Type B pancreatic cell (in vitro differentiated cells): ENCODE measurements around the gene ZCRB1. TPM values are rescaled to one million over a fixed set of nuclear protein-coding genes. Genes with fewer than 3 reads are reported as not detected.

Source experiments
- DNase-seq: peaks from one replicate; pipeline ENCODE4 v3.0.0; 2021; ENCODE audit warnings: mixed read lengths; ENCODE audit not compliant: unreplicated experiment; ENCODE audit errors: extremely low spot score
- H3K27ac Mint-ChIP-seq: 2 replicates; pipeline ENCODE4 v1.8.0; 2021; ENCODE audit warnings: mild to moderate bottlenecking, mixed read lengths
- H3K27me3 Mint-ChIP-seq: 2 replicates; pipeline ENCODE4 v1.8.0; 2021; ENCODE audit warnings: mixed read lengths
- H3K36me3 Mint-ChIP-seq: 2 replicates; pipeline ENCODE4 v1.8.0; 2021; ENCODE audit warnings: mixed read lengths
- H3K4me1 Mint-ChIP-seq: one replicate; pipeline ENCODE4 v1.8.0; 2021; ENCODE audit warnings: mixed read lengths; ENCODE audit not compliant: unreplicated experiment
- H3K4me3 Mint-ChIP-seq: 2 replicates; pipeline ENCODE4 v1.8.0; 2021; ENCODE audit warnings: mild to moderate bottlenecking, mixed read lengths
- H3K9me3 Mint-ChIP-seq: 2 replicates; pipeline ENCODE4 v1.8.0; 2021; ENCODE audit warnings: mixed read lengths
- CTCF ChIP-seq: fragments of 200-600 bp; sonication (generic); conservative IDR thresholded peaks from 2 replicates; pipeline ENCODE4 v1.5.0; 2021; ENCODE audit warnings: antibody characterized with exemption, mild to moderate bottlenecking
- total RNA-seq: library from RNA; stranded (reverse); gene quantifications from 2 replicates; pipeline ENCODE4 v1.2.1, GENCODE V29; 2021; ENCODE audit warnings: low replicate concordance

ZCRB1 gene
- total RNA-seq, 1 donor from 2014 or later = 45.1 TPM

GRCh38 chr12:42275499-42275898 is 50.4 kb downstream of the ZCRB1 start:
- H3K36me3 Mint-ChIP-seq = no peaks in the 10 kb centered on the region
- no peak overlapping the region for H3K27ac Mint-ChIP-seq
- H3K4me1 Mint-ChIP-seq = no peaks in the 10 kb centered on the region
- no peaks in the 10 kb centered on the region for H3K27me3 Mint-ChIP-seq
- H3K9me3 Mint-ChIP-seq = no peaks in the 10 kb centered on the region
- no peak overlapping the region for H3K4me3 Mint-ChIP-seq
- DNase-seq = no peak
- TF ChIP-seq CTCF = no peak

GRCh38 chr12:42273706-42274105 is 52.2 kb downstream of the ZCRB1 start:
- Mint-ChIP-seq H3K9me3 (no peaks in the 10 kb centered on the region), H3K4me3 (no peak overlapping the region), H3K27ac (no peak overlapping the region), H3K36me3 (no peaks in the 10 kb centered on the region), H3K4me1 (no peaks in the 10 kb centered on the region), H3K27me3 (no peaks in the 10 kb centered on the region)
- DNase-seq = no peak
- no peak for TF ChIP-seq CTCF

- Mint-ChIP-seq H3K36me3 (no peaks in the 10 kb centered on the region), H3K9me3 (no peaks in the 10 kb centered on the region), H3K4me3 (no peak overlapping the region), H3K27me3 (no peaks in the 10 kb centered on the region), H3K27ac (no peak overlapping the region), H3K4me1 (no peaks in the 10 kb centered on the region)
- DNase-seq = no peak
- no peak for TF ChIP-seq CTCF
Measured at GRCh38 chr12:42270596-42270995, 55.3 kb downstream of the ZCRB1 start.

- Mint-ChIP-seq H3K9me3 (no peaks in the 10 kb centered on the region), H3K4me1 (no peaks in the 10 kb centered on the region), H3K36me3 (no peaks in the 10 kb centered on the region), H3K4me3 (no peak overlapping the region), H3K27ac (no peak overlapping the region), H3K27me3 (no peaks in the 10 kb centered on the region)
- no peak for TF ChIP-seq CTCF
- DNase-seq = no peak
Measured at GRCh38 chr12:42267413-42268190, 58.3 kb downstream of the ZCRB1 start.

- H3K9me3 Mint-ChIP-seq = no peaks in the 10 kb centered on the region
- DNase-seq = no peak
- no peak for TF ChIP-seq CTCF
- no peaks in the 10 kb centered on the region for H3K36me3 Mint-ChIP-seq
- H3K4me1 Mint-ChIP-seq = no peaks in the 10 kb centered on the region
- no peak overlapping the region for H3K27ac Mint-ChIP-seq
- no peak overlapping the region for H3K4me3 Mint-ChIP-seq
- H3K27me3 Mint-ChIP-seq = no peaks in the 10 kb centered on the region
Measured at GRCh38 chr12:42266579-42267230, 59.2 kb downstream of the ZCRB1 start.
